Parathyroid adenoma (tissue), 2 donors: ENCODE data around the gene PRKCH.

ENCODE experiments used
- H2AFZ ChIP-seq: fragments of 300-600 bp; sonication (generic); one replicate; pipeline ENCODE4 v1.7.0; 2017; ENCODE audit warnings: antibody characterized with exemption, mild to moderate bottlenecking
- H3K27ac ChIP-seq: fragments of 300-600 bp; sonication (generic); one replicate; pipeline ENCODE4 v1.7.0; 2017
- H3K27me3 ChIP-seq: fragments of 300-600 bp; sonication (generic); one replicate; pipeline ENCODE4 v1.7.0; 2017; ENCODE audit warnings: low read length; ENCODE audit not compliant: control insufficient read depth, insufficient read depth
- H3K36me3 ChIP-seq: fragments of 300-600 bp; sonication (generic); one replicate; pipeline ENCODE4 v1.7.0; 2017; ENCODE audit warnings: low read length; ENCODE audit not compliant: control insufficient read depth, insufficient read depth
- H3K4me1 ChIP-seq: fragments of 300-600 bp; sonication (generic); one replicate; pipeline ENCODE4 v1.7.0; 2017; ENCODE audit warnings: control low read depth
- H3K4me2 ChIP-seq: fragments of 300-600 bp; sonication (generic); one replicate; pipeline ENCODE4 v1.7.0; 2017; ENCODE audit warnings: low read length
- H3K4me3 ChIP-seq: fragments of 300-600 bp; sonication (generic); one replicate; pipeline ENCODE4 v1.7.0; 2017; ENCODE audit warnings: low read depth, low read length
- H3K79me2 ChIP-seq: fragments of 300-600 bp; sonication (generic); one replicate; pipeline ENCODE4 v1.7.0; 2017; ENCODE audit warnings: control low read depth
- H3K9ac ChIP-seq: fragments of 300-600 bp; sonication (generic); one replicate; pipeline ENCODE4 v1.7.0; 2017; ENCODE audit warnings: mild to moderate bottlenecking
- H3K9me3 ChIP-seq: fragments of 300-600 bp; sonication (generic); one replicate; pipeline ENCODE4 v1.7.0; 2017; ENCODE audit warnings: low read length; ENCODE audit not compliant: control insufficient read depth
- TF ChIP-seq, protein P1 (sequence below): fragments of 300-600 bp; sonication (generic); IDR thresholded peaks from one replicate; pipeline ENCODE4 v1.7.0; 2017; ENCODE audit warnings: antibody characterized with exemption, mild to moderate bottlenecking
- donor health status: primary hyperparathyroidism.

Gene PRKCH

DNA sequence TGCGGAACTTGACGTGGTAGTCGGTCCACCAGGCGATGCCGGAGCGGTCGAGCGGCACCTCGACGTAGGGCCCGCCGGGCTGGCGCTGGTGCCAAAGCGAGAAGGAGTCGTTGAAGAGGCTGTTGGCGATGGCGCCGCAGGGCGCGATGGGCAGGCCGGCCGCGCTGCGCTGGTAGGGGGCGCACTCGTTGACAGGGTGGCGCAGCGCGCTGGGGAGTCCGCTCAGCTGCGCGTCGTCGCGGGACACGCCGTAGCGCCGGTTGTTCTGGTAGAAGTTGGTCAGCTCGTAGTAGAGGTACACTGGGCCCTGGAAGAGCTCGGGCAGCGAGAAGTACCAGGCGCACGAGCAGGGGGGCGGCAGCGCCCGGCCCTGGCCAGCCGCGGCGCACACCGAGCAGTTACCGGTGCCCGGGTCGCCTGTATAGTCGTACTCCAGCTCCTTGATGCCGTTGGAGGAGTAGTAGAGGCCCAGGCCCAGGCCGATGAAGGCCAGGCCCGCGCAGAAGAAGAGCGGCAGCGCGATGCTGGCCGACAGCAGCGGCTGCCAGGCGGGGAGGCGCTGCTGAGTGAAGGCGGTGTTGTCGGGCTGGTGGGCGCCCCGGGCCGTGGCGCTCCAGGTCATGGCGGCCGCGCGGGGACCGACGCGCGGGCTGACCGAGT is 40.7 kb upstream of the PRKCH start:
- H3K27me3 ChIP-seq: no peaks in the 10 kb centered on the region
- H3K9me3 ChIP-seq: no peaks in the 10 kb centered on the region
- H3K4me1 ChIP-seq: peaks cover 7% of the 10 kb centered on the region
- peak overlapping the region; percentile 92 for H3K9ac ChIP-seq
- peak overlapping the region; percentile 82 for H3K4me3 ChIP-seq
- peaks cover 15% of the 10 kb centered on the region for H3K79me2 ChIP-seq
- H3K4me2 ChIP-seq: peak overlapping the region; percentile 96
- peak overlapping the region; percentile 98 for H3K27ac ChIP-seq
- peak overlapping the region; percentile 91 for H2AFZ ChIP-seq
- H3K36me3 ChIP-seq: no peaks in the 10 kb centered on the region
- TF ChIP-seq, protein P1, sequence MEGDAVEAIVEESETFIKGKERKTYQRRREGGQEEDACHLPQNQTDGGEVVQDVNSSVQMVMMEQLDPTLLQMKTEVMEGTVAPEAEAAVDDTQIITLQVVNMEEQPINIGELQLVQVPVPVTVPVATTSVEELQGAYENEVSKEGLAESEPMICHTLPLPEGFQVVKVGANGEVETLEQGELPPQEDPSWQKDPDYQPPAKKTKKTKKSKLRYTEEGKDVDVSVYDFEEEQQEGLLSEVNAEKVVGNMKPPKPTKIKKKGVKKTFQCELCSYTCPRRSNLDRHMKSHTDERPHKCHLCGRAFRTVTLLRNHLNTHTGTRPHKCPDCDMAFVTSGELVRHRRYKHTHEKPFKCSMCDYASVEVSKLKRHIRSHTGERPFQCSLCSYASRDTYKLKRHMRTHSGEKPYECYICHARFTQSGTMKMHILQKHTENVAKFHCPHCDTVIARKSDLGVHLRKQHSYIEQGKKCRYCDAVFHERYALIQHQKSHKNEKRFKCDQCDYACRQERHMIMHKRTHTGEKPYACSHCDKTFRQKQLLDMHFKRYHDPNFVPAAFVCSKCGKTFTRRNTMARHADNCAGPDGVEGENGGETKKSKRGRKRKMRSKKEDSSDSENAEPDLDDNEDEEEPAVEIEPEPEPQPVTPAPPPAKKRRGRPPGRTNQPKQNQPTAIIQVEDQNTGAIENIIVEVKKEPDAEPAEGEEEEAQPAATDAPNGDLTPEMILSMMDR: peak; percentile 71

- H3K27ac ChIP-seq: peak within 1 kb of the TSS; percentile 98
- H3K4me3 ChIP-seq: peak within 1 kb of the TSS; percentile 82
- TF ChIP-seq, protein P1: no peak
- H3K4me2 ChIP-seq: peak within 1 kb of the TSS; percentile 96
- no peaks in the 10 kb centered on the region for H3K9me3 ChIP-seq
- peak within 1 kb of the TSS; percentile 91 for H2AFZ ChIP-seq
- H3K79me2 ChIP-seq: peaks cover 12% of the 10 kb centered on the region
- peak within 1 kb of the TSS; percentile 92 for H3K9ac ChIP-seq
- no peaks in the 10 kb centered on the region for H3K27me3 ChIP-seq
- peaks cover 7% of the 10 kb centered on the region for H3K4me1 ChIP-seq
- no peaks in the 10 kb centered on the region for H3K36me3 ChIP-seq
Measured at GRCh38 chr14:61281186-61281947, 40.0 kb upstream of the PRKCH start, which contains the start of gene TMEM30B. Gene TMEM30B, minus strand, starts transcription at chr14:61281338. Its CDS starts 191 bp downstream, at chr14:61281147.

GRCh38 chr14:61281948-61282275 is 39.5 kb upstream of the PRKCH start:
- TF ChIP-seq, protein P1: no peak
- Histone ChIP-seq H3K4me2 (peak overlapping the region; percentile 96), H3K79me2 (peaks cover 7% of the 10 kb centered on the region), H3K36me3 (no peaks in the 10 kb centered on the region), H3K4me1 (peaks cover 7% of the 10 kb centered on the region), H3K9ac (no peak overlapping the region), H3K9me3 (no peaks in the 10 kb centered on the region), H3K27me3 (no peaks in the 10 kb centered on the region), H3K27ac (peak overlapping the region; percentile 98), H2AFZ (peak overlapping the region; percentile 91), H3K4me3 (peak overlapping the region; percentile 82)

DNA sequence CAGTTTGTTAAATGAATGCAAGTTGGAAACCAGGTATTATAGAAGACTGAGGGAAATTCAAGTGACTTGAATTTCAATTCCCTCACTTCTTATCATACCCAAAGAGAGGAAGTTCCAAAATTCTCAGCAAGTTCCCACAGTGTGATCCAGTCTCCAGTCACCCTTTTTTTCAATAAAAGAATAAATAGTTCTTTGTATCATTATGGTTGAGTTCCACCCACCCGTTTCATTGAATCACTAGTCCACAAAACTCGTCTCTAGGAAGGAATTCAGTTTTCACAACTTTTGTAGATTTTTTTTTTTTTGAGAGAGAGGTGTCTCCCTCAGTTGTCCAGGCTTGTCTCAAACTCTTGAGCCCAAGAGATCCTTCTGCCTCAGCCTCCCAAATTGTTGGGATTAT is 38.6 kb upstream of the PRKCH start:
- TF ChIP-seq, protein P1: no peak
- H2AFZ ChIP-seq: no peak overlapping the region
- H3K36me3 ChIP-seq: no peaks in the 10 kb centered on the region
- peaks cover 6% of the 10 kb centered on the region for H3K79me2 ChIP-seq
- peaks cover 7% of the 10 kb centered on the region for H3K4me1 ChIP-seq
- H3K9me3 ChIP-seq: no peaks in the 10 kb centered on the region
- no peak overlapping the region for H3K9ac ChIP-seq
- no peaks in the 10 kb centered on the region for H3K27me3 ChIP-seq
- peak overlapping the region; percentile 98 for H3K27ac ChIP-seq
- H3K4me2 ChIP-seq: no peak overlapping the region
- no peak overlapping the region for H3K4me3 ChIP-seq
